ENCODE measurements around the gene WSCD2.

WSCD2 gene

GRCh38 chr12:108169708-108170107 is 40.6 kb downstream of the WSCD2 start:
- no peak for TF ChIP-seq CTCF (conservative IDR thresholded peaks at IDR 0.05; ENCODE audit: low read depth, low read length)
- no peak overlapping the region for H3K4me3 ChIP-seq (ENCODE audit: low read depth, low read length)
- DNase-seq (ENCODE audit: low read depth), result no peak

GRCh38 chr12:108170164-108170563 is 41.1 kb downstream of the WSCD2 start:
- no peak for TF ChIP-seq CTCF (conservative IDR thresholded peaks at IDR 0.05; ENCODE audit: low read depth, low read length)
- no peak for DNase-seq (ENCODE audit: low read depth)
- no peak overlapping the region for H3K4me3 ChIP-seq (ENCODE audit: low read depth, low read length)

- TF ChIP-seq CTCF (conservative IDR thresholded peaks at IDR 0.05; ENCODE audit: low read depth, low read length), result no peak
- no peak for DNase-seq (ENCODE audit: low read depth)
- H3K4me3 ChIP-seq (ENCODE audit: low read depth, low read length), result no peak overlapping the region
Measured at GRCh38 chr12:108172033-108172432, 42.9 kb downstream of the WSCD2 start.

- DNase-seq (ENCODE audit: low read depth), result no peak
- TF ChIP-seq CTCF (conservative IDR thresholded peaks at IDR 0.05; ENCODE audit: low read depth, low read length), result no peak
- no peak overlapping the region for H3K4me3 ChIP-seq (ENCODE audit: low read depth, low read length)
Measured at GRCh38 chr12:108173160-108173559, 44.1 kb downstream of the WSCD2 start.

- TF ChIP-seq CTCF (conservative IDR thresholded peaks at IDR 0.05; ENCODE audit: low read depth, low read length), result no peak
- DNase-seq (ENCODE audit: low read depth), result no peak
Measured at GRCh38 chr12:108173892-108174291, 44.8 kb downstream of the WSCD2 start.

GRCh38 chr12:108174641-108175040 is 45.6 kb downstream of the WSCD2 start:
- TF ChIP-seq CTCF (conservative IDR thresholded peaks at IDR 0.05; ENCODE audit: low read depth, low read length), result no peak
- no peak for DNase-seq (ENCODE audit: low read depth)
- H3K4me3 ChIP-seq (ENCODE audit: low read depth, low read length), result no peak overlapping the region

More at GRCh38 chr12:108173892-108174291, 44.8 kb downstream of the WSCD2 start:
- no peak overlapping the region for H3K4me3 ChIP-seq (ENCODE audit: low read depth, low read length)

GRCh38 chr12:108175310-108175709 is 46.2 kb downstream of the WSCD2 start:
- TF ChIP-seq CTCF (conservative IDR thresholded peaks at IDR 0.05; ENCODE audit: low read depth, low read length), result peak; percentile 24
- no peak overlapping the region for H3K4me3 ChIP-seq (ENCODE audit: low read depth, low read length)
- peak; percentile 59 for DNase-seq (ENCODE audit: low read depth)

All from choroid plexus epithelial cell (primary cell).